Measurements from ENCODE around the gene CDC25A. TPM values are rescaled to one million over a fixed set of nuclear protein-coding genes. Genes with fewer than 3 reads are reported as not detected.

The CDC25A gene
- total and polyA plus RNA-seq, 12 donors = 0.57 to 23.6 (median 1.3) TPM

DNA sequence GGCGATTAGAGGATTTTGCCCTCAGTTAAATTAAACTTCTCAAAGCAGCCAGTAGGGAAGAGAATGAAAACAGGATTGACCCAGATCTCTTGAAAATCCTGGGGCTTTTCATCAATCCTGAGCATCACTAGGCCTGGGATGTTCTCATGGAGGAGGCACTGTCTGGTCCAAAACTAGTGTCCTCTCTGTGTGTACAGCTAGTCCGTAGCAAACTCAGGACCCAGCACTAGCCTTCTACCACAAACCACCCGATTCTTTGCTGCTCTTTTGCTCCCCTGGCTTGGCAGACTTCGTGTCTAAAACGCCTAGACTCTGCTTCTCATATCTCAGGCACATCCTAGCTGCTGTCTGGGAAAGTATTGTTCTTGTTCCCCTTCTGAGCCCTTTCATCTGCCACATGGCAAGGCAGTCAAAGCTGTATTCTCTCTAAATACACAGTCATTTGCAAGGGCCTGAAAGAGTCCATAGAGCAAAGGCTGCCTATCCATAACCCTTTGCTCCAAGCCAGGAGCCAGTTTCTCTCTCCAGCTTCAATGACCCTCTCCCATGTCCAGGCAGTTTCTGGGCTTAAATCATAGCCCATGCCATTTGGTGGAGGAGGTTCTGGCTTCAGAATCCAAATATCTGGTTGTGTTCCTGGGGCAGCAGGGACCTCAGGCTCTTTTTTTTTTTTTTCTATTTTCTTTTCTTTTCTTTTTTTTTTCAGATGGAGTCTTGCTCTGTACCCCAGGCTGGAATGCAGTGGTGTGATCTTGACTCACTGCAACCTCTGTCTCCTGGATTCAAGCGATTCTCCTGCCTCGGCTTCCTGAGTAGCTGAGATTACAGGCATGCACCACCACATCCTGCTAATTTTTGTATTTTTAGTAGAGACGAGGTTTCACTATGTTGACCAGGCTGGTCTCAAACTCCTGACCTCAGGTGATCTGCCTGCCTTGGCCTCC, 52.4 kb downstream of the CDC25A start:
- 57 to 81% (median 72%) methylated on average over 8 of the region's 8 CpGs for WGBS, 4 donors
- Histone ChIP-seq H3K4me1 (replicated peaks in 1 of 2) (peaks cover 7 to 9% of the 10 kb centered on the region in 2 donors), H3K36me3 (replicated peaks in 1 of 2) (no peaks in the 10 kb centered on the region), H3K27me3 (no peaks in the 10 kb centered on the region), H3K4me3 (no peak overlapping the region), H3K27ac (no peak overlapping the region), H3K9me3 (replicated peaks in 1 of 3) (no peaks in the 10 kb centered on the region)
- no peak for DNase-seq
- TF ChIP-seq POLR2A (IDR thresholded peaks at IDR 0.05) = no peak
- TF ChIP-seq, protein P1, sequence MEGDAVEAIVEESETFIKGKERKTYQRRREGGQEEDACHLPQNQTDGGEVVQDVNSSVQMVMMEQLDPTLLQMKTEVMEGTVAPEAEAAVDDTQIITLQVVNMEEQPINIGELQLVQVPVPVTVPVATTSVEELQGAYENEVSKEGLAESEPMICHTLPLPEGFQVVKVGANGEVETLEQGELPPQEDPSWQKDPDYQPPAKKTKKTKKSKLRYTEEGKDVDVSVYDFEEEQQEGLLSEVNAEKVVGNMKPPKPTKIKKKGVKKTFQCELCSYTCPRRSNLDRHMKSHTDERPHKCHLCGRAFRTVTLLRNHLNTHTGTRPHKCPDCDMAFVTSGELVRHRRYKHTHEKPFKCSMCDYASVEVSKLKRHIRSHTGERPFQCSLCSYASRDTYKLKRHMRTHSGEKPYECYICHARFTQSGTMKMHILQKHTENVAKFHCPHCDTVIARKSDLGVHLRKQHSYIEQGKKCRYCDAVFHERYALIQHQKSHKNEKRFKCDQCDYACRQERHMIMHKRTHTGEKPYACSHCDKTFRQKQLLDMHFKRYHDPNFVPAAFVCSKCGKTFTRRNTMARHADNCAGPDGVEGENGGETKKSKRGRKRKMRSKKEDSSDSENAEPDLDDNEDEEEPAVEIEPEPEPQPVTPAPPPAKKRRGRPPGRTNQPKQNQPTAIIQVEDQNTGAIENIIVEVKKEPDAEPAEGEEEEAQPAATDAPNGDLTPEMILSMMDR (IDR thresholded peaks at IDR 0.05) = no peak
- intact Hi-C loops (cut with DNase I) = no loop called here

DNA sequence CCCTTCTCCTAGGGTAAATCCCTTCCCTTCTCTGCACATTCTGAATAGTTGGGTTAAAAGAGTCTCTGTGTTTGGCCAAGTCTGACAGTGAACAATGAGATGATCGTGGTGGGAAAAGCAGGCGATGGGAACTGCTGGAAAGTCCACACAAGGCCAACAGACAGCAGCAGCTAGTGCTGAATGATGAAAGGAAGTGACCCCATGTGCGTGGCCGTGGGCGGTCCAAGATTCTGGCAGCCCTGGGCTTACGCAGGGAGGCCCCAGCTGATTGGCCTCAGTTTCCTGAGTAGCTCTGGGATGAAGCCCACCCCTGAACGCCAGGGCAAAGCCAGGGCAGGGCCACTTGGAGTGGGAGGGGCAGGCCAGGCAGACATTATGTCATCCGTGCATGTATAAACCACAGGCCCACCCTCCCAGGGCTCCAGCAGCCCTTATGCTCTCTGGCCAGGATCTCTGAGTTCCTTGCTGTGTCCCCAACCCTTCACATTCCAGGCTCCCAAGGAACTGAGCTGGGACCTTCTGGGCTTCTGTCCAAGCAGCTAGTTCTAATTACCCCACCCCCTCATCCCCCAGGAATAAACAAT, 57.8 kb downstream of the CDC25A start:
- Histone ChIP-seq H3K4me1 (replicated peaks in 1 of 2) (peaks cover 0 to 5% of the 10 kb centered on the region in 2 donors), H3K36me3 (replicated peaks in 1 of 2) (no peaks in the 10 kb centered on the region), H3K27me3 (no peaks in the 10 kb centered on the region), H3K27ac (peak overlapping the region in 3 of 5 donors; percentile 17 to 79 (median 70)), H3K4me3 (no peak overlapping the region), H3K9me3 (replicated peaks in 1 of 3) (no peaks in the 10 kb centered on the region)
- no peak for TF ChIP-seq POLR2A (IDR thresholded peaks at IDR 0.05)
- TF ChIP-seq, protein P1 (IDR thresholded peaks at IDR 0.05) = no peak
- intact Hi-C loops (cut with DNase I) = no loop called here
- 58 to 65% (median 59%) methylated on average over 5 to 8 of the region's 8 CpGs for WGBS, 4 donors
- DNase-seq = peak; percentile 47 to 90 (median 65)

DNA sequence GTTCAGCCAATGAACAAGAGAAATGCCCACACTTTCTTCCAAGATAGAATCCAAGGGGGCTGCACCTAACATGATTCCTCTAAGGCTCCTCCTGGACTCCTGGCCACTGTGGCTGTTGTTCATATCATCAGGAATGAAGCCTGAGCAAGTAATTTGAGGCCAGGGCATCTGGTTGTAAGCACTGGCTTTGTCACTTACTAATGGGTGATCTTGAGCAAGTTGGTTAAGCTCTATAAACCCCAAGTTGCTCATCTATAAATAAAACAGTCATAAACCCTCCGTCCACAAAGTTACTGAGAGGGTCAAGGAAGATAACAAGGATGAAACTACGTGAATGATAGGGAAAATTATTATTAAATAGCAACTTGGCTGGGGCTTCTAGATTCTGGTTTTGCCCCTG, 58.3 kb downstream of the CDC25A start:
- DNase-seq = no peak
- H3K27me3 ChIP-seq = no peaks in the 10 kb centered on the region
- intact Hi-C loops (cut with DNase I) = no loop called here
- no peaks in the 10 kb centered on the region for H3K9me3 ChIP-seq (replicated peaks in 1 of 3)
- H3K36me3 ChIP-seq (replicated peaks in 1 of 2) = no peaks in the 10 kb centered on the region
- peak overlapping the region in 2 of 5 donors; percentile 70 to 79 for H3K27ac ChIP-seq
- TF ChIP-seq POLR2A (IDR thresholded peaks at IDR 0.05) = no peak
- TF ChIP-seq, protein P1 (IDR thresholded peaks at IDR 0.05) = no peak
- H3K4me1 ChIP-seq (replicated peaks in 1 of 2) = peaks cover 0 to 5% of the 10 kb centered on the region in 2 donors
- H3K4me3 ChIP-seq = no peak overlapping the region
- 67 to 84% (median 78%) methylated on average over 2 of the region's 2 CpGs for WGBS, 4 donors

DNA sequence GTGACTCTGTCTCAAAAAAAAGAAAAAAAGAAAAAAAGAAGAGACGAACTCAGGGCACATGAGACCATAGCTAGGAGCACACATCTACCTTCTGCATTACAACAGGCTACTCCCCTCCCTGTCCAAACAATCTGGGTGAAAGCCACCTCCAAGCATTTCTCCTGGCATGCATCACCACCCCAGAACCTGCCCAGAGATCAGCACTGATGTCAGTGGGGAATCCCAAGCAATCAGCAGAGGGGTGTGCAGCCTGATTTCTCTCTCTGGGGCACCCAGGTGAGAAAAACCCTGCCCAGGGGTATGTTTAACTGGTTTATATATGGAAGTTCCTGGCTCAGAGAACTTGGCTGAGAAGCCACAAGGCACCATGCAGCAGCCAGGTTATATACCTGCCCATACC, 59.4 kb downstream of the CDC25A start:
- no peaks in the 10 kb centered on the region for H3K36me3 ChIP-seq (replicated peaks in 1 of 2)
- H3K27me3 ChIP-seq = no peaks in the 10 kb centered on the region
- H3K27ac ChIP-seq = no peak overlapping the region
- H3K4me3 ChIP-seq = no peak overlapping the region
- peaks cover 0 to 5% of the 10 kb centered on the region in 2 donors for H3K4me1 ChIP-seq (replicated peaks in 1 of 2)
- WGBS, 4 donors = 81 to 100% (median 92%) methylated on average over 1 of the region's 1 CpG
- TF ChIP-seq, protein P1 (IDR thresholded peaks at IDR 0.05) = no peak
- TF ChIP-seq POLR2A (IDR thresholded peaks at IDR 0.05) = no peak
- DNase-seq = no peak
- intact Hi-C loops (cut with DNase I) = no loop called here
- H3K9me3 ChIP-seq (replicated peaks in 1 of 3) = no peaks in the 10 kb centered on the region
